Measurements from ENCODE around the gene INTS14.

- no peak for TF ChIP-seq CTCF (IDR thresholded peaks at IDR 0.05)
- TF ChIP-seq POLR2A (IDR thresholded peaks at IDR 0.05) = no peak
These were observed 26.7 kb downstream of the INTS14 start for GRCh38 chr15:65584241-65584640.

Data from testis (tissue), 2 donors.